ENCODE results near the gene TMCO1.
"Not testable (repeated sequence)": the region's sequence is repeated elsewhere in the genome, so short reads cannot be mapped to it uniquely, and the experiment has no call there.

Gene TMCO1

GRCh38 chr1:165753934-165754333 lies 14.7 kb downstream of the TMCO1 start:
- in situ Hi-C loops (cut with HindIII; ENCODE audit: low pct_ligation_motif_present, low pct_unique_long_range_greater_than_20kb, low sequenced_read_pairs): no loop called here
- no peak for DNase-seq

- in situ Hi-C loops (cut with HindIII; ENCODE audit: low pct_ligation_motif_present, low pct_unique_long_range_greater_than_20kb, low sequenced_read_pairs): no loop called here
- DNase-seq: no peak
Measured at GRCh38 chr1:165748550-165748949, 20.1 kb downstream of the TMCO1 start.

- in situ Hi-C loops (cut with HindIII; ENCODE audit: low pct_ligation_motif_present, low pct_unique_long_range_greater_than_20kb, low sequenced_read_pairs): no loop called here
- DNase-seq: peak; percentile 55
Measured at GRCh38 chr1:165747632-165748447, 20.8 kb downstream of the TMCO1 start.

- in situ Hi-C loops (cut with HindIII; ENCODE audit: low pct_ligation_motif_present, low pct_unique_long_range_greater_than_20kb, low sequenced_read_pairs); DNase-seq: not testable (repeated sequence)
Measured at GRCh38 chr1:165744913-165745312, 23.8 kb downstream of the TMCO1 start.

GRCh38 chr1:165742194-165742593 lies 26.5 kb downstream of the TMCO1 start:
- in situ Hi-C loops (cut with HindIII; ENCODE audit: low pct_ligation_motif_present, low pct_unique_long_range_greater_than_20kb, low sequenced_read_pairs): no loop called here
- DNase-seq: no peak

- no peak for DNase-seq
- in situ Hi-C loops (cut with HindIII; ENCODE audit: low pct_ligation_motif_present, low pct_unique_long_range_greater_than_20kb, low sequenced_read_pairs): no loop called here
Measured at GRCh38 chr1:165738794-165739193, 29.9 kb downstream of the TMCO1 start.

GRCh38 chr1:165737196-165737595 lies 31.5 kb downstream of the TMCO1 start:
- in situ Hi-C loops (cut with HindIII; ENCODE audit: low pct_ligation_motif_present, low pct_unique_long_range_greater_than_20kb, low sequenced_read_pairs): no loop called here

GRCh38 chr1:165734906-165735305 lies 33.8 kb downstream of the TMCO1 start:
- DNase-seq: no peak
- in situ Hi-C loops (cut with HindIII; ENCODE audit: low pct_ligation_motif_present, low pct_unique_long_range_greater_than_20kb, low sequenced_read_pairs): no loop called here

More at GRCh38 chr1:165737196-165737595, 31.5 kb downstream of the TMCO1 start:
- no peak for DNase-seq

- in situ Hi-C loops (cut with HindIII; ENCODE audit: low pct_ligation_motif_present, low pct_unique_long_range_greater_than_20kb, low sequenced_read_pairs): no loop called here
- no peak for DNase-seq
Measured at GRCh38 chr1:165726841-165727240, 41.8 kb downstream of the TMCO1 start.

GRCh38 chr1:165726169-165726568 lies 42.5 kb downstream of the TMCO1 start:
- no peak for DNase-seq
- in situ Hi-C loops (cut with HindIII; ENCODE audit: low pct_ligation_motif_present, low pct_unique_long_range_greater_than_20kb, low sequenced_read_pairs): no loop called here

- in situ Hi-C loops (cut with HindIII; ENCODE audit: low pct_ligation_motif_present, low pct_unique_long_range_greater_than_20kb, low sequenced_read_pairs): loop anchor here (10.0 kb wide), 1 partner anchor 207 kb away; no protein-coding TSS in a partner anchor
- DNase-seq: peak; percentile 75
Measured at GRCh38 chr1:165717918-165718515, 50.7 kb downstream of the TMCO1 start.

- in situ Hi-C loops (cut with HindIII; ENCODE audit: low pct_ligation_motif_present, low pct_unique_long_range_greater_than_20kb, low sequenced_read_pairs): loop anchor here (10.0 kb wide), 1 partner anchor 208 kb away; no protein-coding TSS in a partner anchor
- not testable (repeated sequence) for DNase-seq
Measured at GRCh38 chr1:165716265-165717051, 52.2 kb downstream of the TMCO1 start.

GRCh38 chr1:165712764-165713163 lies 55.9 kb downstream of the TMCO1 start:
- no peak for DNase-seq
- in situ Hi-C loops (cut with HindIII; ENCODE audit: low pct_ligation_motif_present, low pct_unique_long_range_greater_than_20kb, low sequenced_read_pairs): loop anchor here (10.0 kb wide), 1 partner anchor 212 kb away; no protein-coding TSS in a partner anchor

GRCh38 chr1:165707984-165708706 lies 60.5 kb downstream of the TMCO1 start:
- no peak for DNase-seq
- in situ Hi-C loops (cut with HindIII; ENCODE audit: low pct_ligation_motif_present, low pct_unique_long_range_greater_than_20kb, low sequenced_read_pairs): no loop called here

- DNase-seq: peak; percentile 37
- in situ Hi-C loops (cut with HindIII; ENCODE audit: low pct_ligation_motif_present, low pct_unique_long_range_greater_than_20kb, low sequenced_read_pairs): no loop called here
Measured at GRCh38 chr1:165703648-165704047, 65.0 kb downstream of the TMCO1 start.

GRCh38 chr1:165701922-165702321 lies 66.7 kb downstream of the TMCO1 start:
- DNase-seq; in situ Hi-C loops (cut with HindIII; ENCODE audit: low pct_ligation_motif_present, low pct_unique_long_range_greater_than_20kb, low sequenced_read_pairs): not testable (repeated sequence)

- in situ Hi-C loops (cut with HindIII; ENCODE audit: low pct_ligation_motif_present, low pct_unique_long_range_greater_than_20kb, low sequenced_read_pairs): no loop called here
- DNase-seq: no peak
Measured at GRCh38 chr1:165699577-165699976, 69.1 kb downstream of the TMCO1 start.

GRCh38 chr1:165698761-165699052 lies 70.0 kb downstream of the TMCO1 start:
- no peak for DNase-seq
- in situ Hi-C loops (cut with HindIII; ENCODE audit: low pct_ligation_motif_present, low pct_unique_long_range_greater_than_20kb, low sequenced_read_pairs): no loop called here

Data from ACHN (cell line).